ENCODE results near the gene TRMO.
"Not testable (repeated sequence)": the region's sequence is repeated elsewhere in the genome, so short reads cannot be mapped to it uniquely, and the experiment has no call there.

TRMO gene

GRCh38 chr9:97956331-97956730 lies 34.0 kb upstream of the TRMO start:
- Mint-ChIP-seq H3K4me1 (no peaks in the 10 kb centered on the region), H3K9me3 (no peaks in the 10 kb centered on the region), H3K36me3 (ENCODE audit: insufficient read depth) (no peaks in the 10 kb centered on the region), H3K4me3 (no peak overlapping the region), H3K27me3 (no peaks in the 10 kb centered on the region), H3K27ac (ENCODE audit: low read depth) (no peak overlapping the region)
- no peak for ATAC-seq (replicated peaks; ENCODE audit: extremely low read depth, poor library complexity, severe bottlenecking)
- DNase-seq (ENCODE audit: low spot score in 2 of 2): no peak

- H3K4me3 Mint-ChIP-seq: no peak overlapping the region
- peak; percentile 78 for ATAC-seq (replicated peaks; ENCODE audit: extremely low read depth, poor library complexity, severe bottlenecking)
These were observed 32.3 kb upstream of the TRMO start for GRCh38 chr9:97954550-97954989.

GRCh38 chr9:97950873-97951272 lies 28.6 kb upstream of the TRMO start:
- not testable (repeated sequence) for H3K36me3 Mint-ChIP-seq (ENCODE audit: insufficient read depth); H3K4me1 Mint-ChIP-seq; H3K4me3 Mint-ChIP-seq; H3K27ac Mint-ChIP-seq (ENCODE audit: low read depth); DNase-seq (ENCODE audit: low spot score in 2 of 2); H3K9me3 Mint-ChIP-seq
- ATAC-seq (replicated peaks; ENCODE audit: extremely low read depth, poor library complexity, severe bottlenecking): peak; percentile 76
- peaks cover 11% of the 10 kb centered on the region for H3K27me3 Mint-ChIP-seq

More at GRCh38 chr9:97954550-97954989, 32.3 kb upstream of the TRMO start:
- no peaks in the 10 kb centered on the region for H3K36me3 Mint-ChIP-seq (ENCODE audit: insufficient read depth)
- H3K27ac Mint-ChIP-seq (ENCODE audit: low read depth): no peak overlapping the region
- H3K27me3 Mint-ChIP-seq: no peaks in the 10 kb centered on the region
- no peaks in the 10 kb centered on the region for H3K4me1 Mint-ChIP-seq
- H3K9me3 Mint-ChIP-seq: no peaks in the 10 kb centered on the region
- peak; percentile 25 to 34 for DNase-seq (ENCODE audit: low spot score in 2 of 2)

GRCh38 chr9:97947094-97947493 lies 24.8 kb upstream of the TRMO start:
- H3K4me3 Mint-ChIP-seq; H3K36me3 Mint-ChIP-seq (ENCODE audit: insufficient read depth); ATAC-seq (replicated peaks; ENCODE audit: extremely low read depth, poor library complexity, severe bottlenecking); DNase-seq (ENCODE audit: low spot score in 2 of 2); H3K27ac Mint-ChIP-seq (ENCODE audit: low read depth); H3K9me3 Mint-ChIP-seq; H3K4me1 Mint-ChIP-seq: not testable (repeated sequence)
- H3K27me3 Mint-ChIP-seq: peaks cover 11% of the 10 kb centered on the region

GRCh38 chr9:97945470-97945869 lies 23.2 kb upstream of the TRMO start:
- not testable (repeated sequence) for H3K4me3 Mint-ChIP-seq; H3K27ac Mint-ChIP-seq (ENCODE audit: low read depth); H3K9me3 Mint-ChIP-seq; H3K36me3 Mint-ChIP-seq (ENCODE audit: insufficient read depth); DNase-seq (ENCODE audit: low spot score in 2 of 2); H3K4me1 Mint-ChIP-seq; ATAC-seq (replicated peaks; ENCODE audit: extremely low read depth, poor library complexity, severe bottlenecking)
- peaks cover 11% of the 10 kb centered on the region for H3K27me3 Mint-ChIP-seq

- no peak overlapping the region for H3K27ac Mint-ChIP-seq (ENCODE audit: low read depth)
- no peaks in the 10 kb centered on the region for H3K9me3 Mint-ChIP-seq
- H3K4me3 Mint-ChIP-seq: no peak overlapping the region
- no peak for ATAC-seq (replicated peaks; ENCODE audit: extremely low read depth, poor library complexity, severe bottlenecking)
- H3K4me1 Mint-ChIP-seq: no peaks in the 10 kb centered on the region
- no peak for DNase-seq (ENCODE audit: low spot score in 2 of 2)
- peaks cover 11% of the 10 kb centered on the region for H3K27me3 Mint-ChIP-seq
- no peaks in the 10 kb centered on the region for H3K36me3 Mint-ChIP-seq (ENCODE audit: insufficient read depth)
These were observed 22.3 kb upstream of the TRMO start for GRCh38 chr9:97944612-97945011.

- DNase-seq (ENCODE audit: low spot score in 2 of 2): no peak
- H3K4me3 Mint-ChIP-seq: no peak overlapping the region
- H3K9me3 Mint-ChIP-seq: no peaks in the 10 kb centered on the region
- H3K27me3 Mint-ChIP-seq: peaks cover 5% of the 10 kb centered on the region
- H3K36me3 Mint-ChIP-seq (ENCODE audit: insufficient read depth): no peaks in the 10 kb centered on the region
- peaks cover 5% of the 10 kb centered on the region for H3K4me1 Mint-ChIP-seq
- no peak for ATAC-seq (replicated peaks; ENCODE audit: extremely low read depth, poor library complexity, severe bottlenecking)
- H3K27ac Mint-ChIP-seq (ENCODE audit: low read depth): no peak overlapping the region
These were observed 21.1 kb upstream of the TRMO start for GRCh38 chr9:97943308-97943855.

GRCh38 chr9:97941323-97941722 lies 19.0 kb upstream of the TRMO start:
- Mint-ChIP-seq H3K27me3 (no peaks in the 10 kb centered on the region), H3K27ac (ENCODE audit: low read depth) (no peak overlapping the region), H3K36me3 (ENCODE audit: insufficient read depth) (no peaks in the 10 kb centered on the region)

GRCh38 chr9:97940741-97941140 lies 18.4 kb upstream of the TRMO start:
- no peaks in the 10 kb centered on the region for H3K36me3 Mint-ChIP-seq (ENCODE audit: insufficient read depth)
- no peaks in the 10 kb centered on the region for H3K27me3 Mint-ChIP-seq
- DNase-seq (ENCODE audit: low spot score in 2 of 2): no peak
- peaks cover 15% of the 10 kb centered on the region for H3K4me1 Mint-ChIP-seq
- no peak overlapping the region for H3K4me3 Mint-ChIP-seq
- no peak overlapping the region for H3K27ac Mint-ChIP-seq (ENCODE audit: low read depth)
- H3K9me3 Mint-ChIP-seq: no peaks in the 10 kb centered on the region
- ATAC-seq (replicated peaks; ENCODE audit: extremely low read depth, poor library complexity, severe bottlenecking): no peak

More at GRCh38 chr9:97941323-97941722, 19.0 kb upstream of the TRMO start:
- H3K4me1 Mint-ChIP-seq: peaks cover 15% of the 10 kb centered on the region
- ATAC-seq (replicated peaks; ENCODE audit: extremely low read depth, poor library complexity, severe bottlenecking) (no peak), DNase-seq (ENCODE audit: low spot score in 2 of 2) (no peak)
- H3K9me3 Mint-ChIP-seq: no peaks in the 10 kb centered on the region
- no peak overlapping the region for H3K4me3 Mint-ChIP-seq

GRCh38 chr9:97940233-97940632 lies 17.9 kb upstream of the TRMO start:
- Mint-ChIP-seq H3K27ac (ENCODE audit: low read depth) (no peak overlapping the region), H3K27me3 (no peaks in the 10 kb centered on the region), H3K9me3 (no peaks in the 10 kb centered on the region), H3K36me3 (ENCODE audit: insufficient read depth) (no peaks in the 10 kb centered on the region), H3K4me1 (peaks cover 15% of the 10 kb centered on the region), H3K4me3 (no peak overlapping the region)
- DNase-seq (ENCODE audit: low spot score in 2 of 2): no peak
- ATAC-seq (replicated peaks; ENCODE audit: extremely low read depth, poor library complexity, severe bottlenecking): no peak

GRCh38 chr9:97938081-97938644 lies 15.9 kb upstream of the TRMO start, which contains the start of gene HEMGN:
TSS of gene HEMGN (minus strand) at chr9:97938172. CDS start at chr9:97938136, 36 bp downstream.
- Mint-ChIP-seq H3K27ac (ENCODE audit: low read depth) (peak within 1 kb of the TSS; percentile 86), H3K4me1 (peaks cover 15% of the 10 kb centered on the region), H3K36me3 (ENCODE audit: insufficient read depth) (no peaks in the 10 kb centered on the region), H3K27me3 (no peaks in the 10 kb centered on the region), H3K9me3 (no peaks in the 10 kb centered on the region), H3K4me3 (peak within 1 kb of the TSS; percentile 40)
- ATAC-seq (replicated peaks; ENCODE audit: extremely low read depth, poor library complexity, severe bottlenecking) (peak; percentile 99), DNase-seq (ENCODE audit: low spot score in 2 of 2) (peak in 1 of 2 donors; percentile 54)

GRCh38 chr9:97936998-97937397 lies 14.7 kb upstream of the TRMO start:
- Mint-ChIP-seq H3K4me3 (no peak overlapping the region), H3K4me1 (peaks cover 15% of the 10 kb centered on the region), H3K27ac (ENCODE audit: low read depth) (no peak overlapping the region), H3K36me3 (ENCODE audit: insufficient read depth) (no peaks in the 10 kb centered on the region), H3K9me3 (no peaks in the 10 kb centered on the region), H3K27me3 (no peaks in the 10 kb centered on the region)
- DNase-seq (ENCODE audit: low spot score in 2 of 2) (no peak), ATAC-seq (replicated peaks; ENCODE audit: extremely low read depth, poor library complexity, severe bottlenecking) (no peak)

GRCh38 chr9:97935276-97935675 lies 13.0 kb upstream of the TRMO start:
- no peaks in the 10 kb centered on the region for H3K27me3 Mint-ChIP-seq
- no peaks in the 10 kb centered on the region for H3K9me3 Mint-ChIP-seq
- H3K36me3 Mint-ChIP-seq (ENCODE audit: insufficient read depth): no peaks in the 10 kb centered on the region
- H3K4me3 Mint-ChIP-seq: no peak overlapping the region
- H3K27ac Mint-ChIP-seq (ENCODE audit: low read depth): no peak overlapping the region
- ATAC-seq (replicated peaks; ENCODE audit: extremely low read depth, poor library complexity, severe bottlenecking) (no peak), DNase-seq (ENCODE audit: low spot score in 2 of 2) (no peak)
- H3K4me1 Mint-ChIP-seq: peaks cover 30% of the 10 kb centered on the region

All from central memory CD8-positive, alpha-beta T cell (primary cell).